Measurements from ENCODE around the gene NCKAP5. TPM values are rescaled to one million over a fixed set of nuclear protein-coding genes. Genes with fewer than 3 reads are reported as not detected.

NCKAP5 gene
- total and polyA plus RNA-seq, 9 donors = 0.80 to 2.7 (median 2.2) TPM

DNA sequence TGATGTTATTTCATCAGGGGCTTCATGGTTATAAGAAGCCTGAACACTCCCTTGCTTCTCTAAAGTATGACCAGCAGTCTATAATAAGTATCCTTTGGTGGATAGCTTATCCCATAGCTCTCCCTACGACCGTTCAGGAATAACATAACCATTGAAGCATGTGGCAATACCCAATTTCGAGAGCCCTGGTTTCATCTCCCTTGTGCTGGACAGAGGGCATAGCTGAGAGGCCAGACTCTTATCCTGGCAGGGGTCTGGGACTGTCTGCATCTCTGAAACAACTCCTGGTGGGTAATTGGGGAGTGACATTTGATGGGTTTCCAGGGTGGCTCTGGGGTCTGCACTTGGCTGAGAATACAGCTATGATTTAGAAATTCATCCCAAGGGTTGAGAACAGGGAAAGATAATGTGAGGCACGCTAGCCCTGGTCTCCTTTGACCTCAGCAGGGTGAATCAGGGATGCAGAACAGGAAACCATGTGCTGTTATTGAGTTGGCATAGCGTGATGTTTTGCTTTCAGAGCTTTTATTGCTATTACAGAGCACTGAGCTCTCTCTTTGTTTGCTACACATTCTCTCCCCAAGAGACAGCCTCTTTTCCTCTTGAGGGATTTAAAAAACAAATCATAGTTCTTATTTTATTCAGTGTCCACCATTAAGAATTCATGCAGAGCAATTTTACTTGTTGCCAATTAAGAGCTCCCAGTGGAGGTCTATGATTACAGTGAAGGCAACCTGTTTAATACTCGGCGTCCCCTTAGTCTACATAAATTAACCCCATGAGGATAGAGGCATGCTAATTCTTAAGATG is 274.5 kb downstream of the NCKAP5 start:
- 19 to 46% (median 33%) methylated on average over 7 of the region's 7 CpGs for WGBS, 3 donors
- Histone ChIP-seq H3K9me3 (no peaks in the 10 kb centered on the region), H3K27me3 (no peaks in the 10 kb centered on the region), H3K4me3 (no peak overlapping the region), H3K27ac (no peak overlapping the region), H3K4me1 (ENCODE audit: insufficient read depth) (peaks cover 4% of the 10 kb centered on the region), H3K36me3 (no peaks in the 10 kb centered on the region)
- peak in 3 of 5 donors; percentile 19 to 32 (median 19) for DNase-seq
- TF ChIP-seq POLR2A (IDR thresholded peaks at IDR 0.05) = no peak
- TF ChIP-seq, protein P1, sequence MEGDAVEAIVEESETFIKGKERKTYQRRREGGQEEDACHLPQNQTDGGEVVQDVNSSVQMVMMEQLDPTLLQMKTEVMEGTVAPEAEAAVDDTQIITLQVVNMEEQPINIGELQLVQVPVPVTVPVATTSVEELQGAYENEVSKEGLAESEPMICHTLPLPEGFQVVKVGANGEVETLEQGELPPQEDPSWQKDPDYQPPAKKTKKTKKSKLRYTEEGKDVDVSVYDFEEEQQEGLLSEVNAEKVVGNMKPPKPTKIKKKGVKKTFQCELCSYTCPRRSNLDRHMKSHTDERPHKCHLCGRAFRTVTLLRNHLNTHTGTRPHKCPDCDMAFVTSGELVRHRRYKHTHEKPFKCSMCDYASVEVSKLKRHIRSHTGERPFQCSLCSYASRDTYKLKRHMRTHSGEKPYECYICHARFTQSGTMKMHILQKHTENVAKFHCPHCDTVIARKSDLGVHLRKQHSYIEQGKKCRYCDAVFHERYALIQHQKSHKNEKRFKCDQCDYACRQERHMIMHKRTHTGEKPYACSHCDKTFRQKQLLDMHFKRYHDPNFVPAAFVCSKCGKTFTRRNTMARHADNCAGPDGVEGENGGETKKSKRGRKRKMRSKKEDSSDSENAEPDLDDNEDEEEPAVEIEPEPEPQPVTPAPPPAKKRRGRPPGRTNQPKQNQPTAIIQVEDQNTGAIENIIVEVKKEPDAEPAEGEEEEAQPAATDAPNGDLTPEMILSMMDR (IDR thresholded peaks at IDR 0.05) = no peak
- intact Hi-C loops (cut with DNase I) = no loop called here

DNA sequence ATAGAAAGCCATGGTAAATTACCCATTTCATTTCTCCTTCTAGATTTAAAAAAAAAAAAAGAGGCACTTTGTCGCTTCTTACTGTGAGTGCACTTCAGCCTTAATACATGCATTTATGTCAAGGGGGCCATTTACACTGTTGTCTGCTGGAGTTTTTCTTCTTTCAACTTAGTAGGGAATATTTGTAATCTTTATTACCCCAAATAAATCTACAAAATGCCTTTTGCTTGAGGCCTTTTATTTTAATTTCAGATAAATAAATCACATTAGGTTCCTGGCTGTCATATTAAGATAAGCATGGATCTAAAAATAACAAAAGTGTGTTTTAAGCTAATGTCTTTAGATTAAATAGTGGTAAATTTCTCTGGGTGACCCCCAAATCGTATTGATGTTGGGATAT is 276.0 kb downstream of the NCKAP5 start:
- TF ChIP-seq EP300 (IDR thresholded peaks at IDR 0.05) (no peak), POLR2A (IDR thresholded peaks at IDR 0.05) (no peak)
- TF ChIP-seq, protein P1 (IDR thresholded peaks at IDR 0.05) = no peak
- Histone ChIP-seq H3K4me3 (no peak overlapping the region), H3K27me3 (no peaks in the 10 kb centered on the region), H3K9me3 (no peaks in the 10 kb centered on the region), H3K4me1 (ENCODE audit: insufficient read depth) (peaks cover 4% of the 10 kb centered on the region), H3K27ac (no peak overlapping the region), H3K36me3 (no peaks in the 10 kb centered on the region)
- 63 to 71% (median 66%) methylated on average over 2 of the region's 2 CpGs for WGBS, 3 donors
- no peak for DNase-seq
- intact Hi-C loops (cut with DNase I) = no loop called here

DNA sequence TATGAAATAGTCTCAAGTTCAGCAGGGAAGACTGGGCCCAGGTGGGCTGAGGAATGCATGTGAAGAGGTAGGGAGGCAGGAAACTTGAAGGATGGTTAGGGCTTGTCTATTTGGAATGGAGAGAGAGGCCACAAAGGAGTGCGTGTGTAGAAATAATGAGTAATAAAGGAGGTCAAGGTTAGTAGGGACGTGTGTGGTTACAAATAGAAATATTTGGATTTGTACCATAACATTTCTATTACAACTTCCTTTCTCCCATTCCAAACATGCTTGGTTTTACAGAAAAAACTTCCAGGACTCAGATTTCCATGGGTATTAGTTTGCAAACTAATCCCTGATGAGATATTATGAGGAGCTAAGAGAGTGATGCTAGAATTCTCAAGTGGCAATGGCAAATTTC is 280.6 kb downstream of the NCKAP5 start:
- Histone ChIP-seq H3K4me3 (no peak overlapping the region), H3K27ac (no peak overlapping the region), H3K4me1 (ENCODE audit: insufficient read depth) (no peaks in the 10 kb centered on the region), H3K9me3 (no peaks in the 10 kb centered on the region), H3K36me3 (no peaks in the 10 kb centered on the region), H3K27me3 (no peaks in the 10 kb centered on the region)
- 3 to 18% (median 5%) methylated on average over 2 of the region's 2 CpGs for WGBS, 3 donors
- TF ChIP-seq POLR2A (IDR thresholded peaks at IDR 0.05) (no peak), EP300 (IDR thresholded peaks at IDR 0.05) (no peak)
- TF ChIP-seq, protein P1 (IDR thresholded peaks at IDR 0.05) = no peak
- DNase-seq = no peak
- intact Hi-C loops (cut with DNase I) = no loop called here

DNA sequence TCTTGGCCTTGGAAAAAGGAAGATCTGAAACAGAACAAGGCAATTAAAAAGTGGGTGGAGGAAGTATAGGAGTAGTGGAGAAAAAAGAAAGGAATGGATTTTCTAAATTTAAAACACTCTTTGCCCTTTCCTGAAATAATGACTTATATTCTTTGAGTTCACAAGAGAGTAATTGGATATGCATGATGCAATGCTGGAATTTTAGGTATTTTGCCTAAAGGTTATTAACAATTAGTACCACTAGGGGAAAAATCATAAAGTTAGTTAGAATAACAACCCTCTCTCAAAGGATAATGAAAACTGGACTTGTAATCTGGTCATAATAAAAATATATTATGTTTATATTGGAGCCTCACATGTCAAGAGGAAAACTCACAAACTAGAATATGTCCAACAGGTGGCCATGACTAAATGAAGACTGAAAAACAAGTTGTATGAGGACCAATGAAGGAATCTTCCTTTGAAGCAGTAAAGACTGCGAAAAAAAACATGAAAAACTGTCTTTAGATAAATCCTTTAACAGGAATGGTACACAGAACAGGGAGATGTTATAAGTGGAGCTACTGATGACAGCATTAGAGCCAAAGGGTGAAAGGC is 281.8 kb downstream of the NCKAP5 start:
- Histone ChIP-seq H3K9me3 (no peaks in the 10 kb centered on the region), H3K4me3 (no peak overlapping the region), H3K36me3 (no peaks in the 10 kb centered on the region), H3K27me3 (no peaks in the 10 kb centered on the region), H3K27ac (no peak overlapping the region), H3K4me1 (ENCODE audit: insufficient read depth) (no peaks in the 10 kb centered on the region)
- intact Hi-C loops (cut with DNase I) = no loop called here
- 77 to 96% (median 92%) methylated on average over 1 of the region's 1 CpG for WGBS, 3 donors
- TF ChIP-seq EP300 (IDR thresholded peaks at IDR 0.05) (no peak), POLR2A (IDR thresholded peaks at IDR 0.05) (no peak)
- TF ChIP-seq, protein P1 (IDR thresholded peaks at IDR 0.05) = no peak
- DNase-seq = no peak

All from ovary (tissue), 9 donors.